ENCODE measurements around the gene CARF.

DNA sequence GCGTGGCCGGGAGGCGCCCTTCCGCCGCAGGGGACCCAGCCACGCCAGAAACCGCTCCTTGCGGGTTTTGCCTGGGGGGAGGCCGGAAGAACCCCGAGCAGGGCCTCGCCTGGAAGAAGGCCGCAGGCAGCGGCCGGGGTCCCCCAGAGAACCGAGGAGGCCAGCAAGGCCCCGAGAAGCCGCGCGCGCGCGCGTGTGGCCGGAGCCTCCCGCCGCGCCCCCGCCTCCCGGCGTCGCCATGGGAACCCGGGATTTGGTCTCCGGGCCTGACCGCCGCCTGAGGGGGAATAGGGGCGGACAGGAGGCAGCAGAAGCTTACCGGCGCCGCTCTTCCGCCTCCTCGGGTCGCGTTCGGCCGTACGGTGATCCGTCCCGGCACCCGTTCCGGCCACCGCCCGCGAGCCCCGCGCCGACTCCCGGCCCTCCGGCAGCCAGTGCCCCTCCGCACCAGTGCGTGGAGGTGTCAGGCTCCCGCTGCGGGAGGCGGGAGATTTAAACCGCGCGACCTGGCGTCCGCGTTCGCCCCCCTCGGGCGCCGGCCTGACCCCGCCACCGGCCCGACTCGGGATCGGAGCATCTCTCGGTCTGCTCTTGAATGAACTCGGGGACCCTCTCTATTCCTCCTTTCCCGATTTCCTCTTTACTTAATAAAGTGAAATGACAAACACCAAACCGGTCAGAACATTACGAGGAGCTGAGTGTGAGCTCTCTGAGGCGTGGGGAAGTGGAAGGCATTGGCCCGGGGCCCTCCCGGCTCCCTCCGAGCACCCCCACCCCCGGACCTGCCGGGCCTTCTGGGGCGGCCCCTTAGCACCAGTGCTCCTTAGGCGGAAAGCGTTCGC, 40.6 kb upstream of the CARF start, which contains the start of gene ICA1L:
- TF ChIP-seq EZH2phosphoT487 (IDR thresholded peaks at IDR 0.05; ENCODE audit: insufficient read depth, low read depth): no peak
- no peak for TF ChIP-seq EZH2 (IDR thresholded peaks at IDR 0.05; ENCODE audit: insufficient read depth, poor library complexity, severe bottlenecking)

All from GM23248 (cell line).